ENCODE measurements around the gene PRKN. TPM values are rescaled to one million over a fixed set of nuclear protein-coding genes. Genes with fewer than 3 reads are reported as not detected.

PRKN gene
- total and polyA plus RNA-seq, 2 experiments from 2014 or later: 2.3 to 3.9 TPM

GRCh38 chr6:162675503-162675902, 52.1 kb downstream of the PRKN start:
- no peaks in the 10 kb centered on the region for H3K79me2 ChIP-seq
- TF ChIP-seq EZH2phosphoT487 (IDR thresholded peaks at IDR 0.05; ENCODE audit: low read depth, severe bottlenecking, unreplicated experiment): no peak
- no peak for DNase-seq (ENCODE audit: low spot score)
- H2AFZ ChIP-seq: no peak overlapping the region
- H4K20me1 ChIP-seq (ENCODE audit: insufficient read depth, poor library complexity, severe bottlenecking): no peaks in the 10 kb centered on the region
- H3K9me2 ChIP-seq (replicated peaks; ENCODE audit: insufficient read depth): no peaks in the 10 kb centered on the region
- no peak overlapping the region for H3K27ac ChIP-seq
- no peak overlapping the region for H3K4me3 ChIP-seq
- no peaks in the 10 kb centered on the region for H3K27me3 ChIP-seq
- no peaks in the 10 kb centered on the region for H3K36me3 ChIP-seq (replicated peaks; ENCODE audit: insufficient read depth, low read depth)
- no peaks in the 10 kb centered on the region for H3K9me3 ChIP-seq (ENCODE audit: low read depth)
- H3K4me2 ChIP-seq: no peak overlapping the region
- H3K4me1 ChIP-seq (ENCODE audit: insufficient read depth): no peaks in the 10 kb centered on the region

GRCh38 chr6:162674452-162674851, 53.1 kb downstream of the PRKN start:
- H3K27me3 ChIP-seq: no peaks in the 10 kb centered on the region
- no peaks in the 10 kb centered on the region for H3K9me3 ChIP-seq (ENCODE audit: low read depth)
- WGBS (ENCODE audit: low lambda C conversion rate, missing lambda C conversion rate): 82% methylated on average over 3 of the region's 3 CpGs
- no peak overlapping the region for H2AFZ ChIP-seq
- H3K79me2 ChIP-seq: no peaks in the 10 kb centered on the region
- H3K27ac ChIP-seq: no peak overlapping the region
- H3K36me3 ChIP-seq (replicated peaks; ENCODE audit: insufficient read depth, low read depth): no peaks in the 10 kb centered on the region
- H3K4me3 ChIP-seq: no peak overlapping the region
- no peak for DNase-seq (ENCODE audit: low spot score)
- H3K4me2 ChIP-seq: no peak overlapping the region
- no peaks in the 10 kb centered on the region for H3K9me2 ChIP-seq (replicated peaks; ENCODE audit: insufficient read depth)
- TF ChIP-seq EZH2phosphoT487 (IDR thresholded peaks at IDR 0.05; ENCODE audit: low read depth, severe bottlenecking, unreplicated experiment) (no peak), CTCF (IDR thresholded peaks at IDR 0.05; ENCODE audit: poor library complexity) (no peak), EZH2 (IDR thresholded peaks at IDR 0.05; ENCODE audit: borderline replicate concordance) (no peak)
- H4K20me1 ChIP-seq (ENCODE audit: insufficient read depth, poor library complexity, severe bottlenecking): no peaks in the 10 kb centered on the region
- H3K4me1 ChIP-seq (ENCODE audit: insufficient read depth): no peaks in the 10 kb centered on the region

GRCh38 chr6:162671580-162672165, 55.9 kb downstream of the PRKN start:
- TF ChIP-seq EZH2phosphoT487 (IDR thresholded peaks at IDR 0.05; ENCODE audit: low read depth, severe bottlenecking, unreplicated experiment) (no peak), CTCF (IDR thresholded peaks at IDR 0.05; ENCODE audit: poor library complexity) (no peak), EZH2 (IDR thresholded peaks at IDR 0.05; ENCODE audit: borderline replicate concordance) (no peak)
- no peaks in the 10 kb centered on the region for H3K36me3 ChIP-seq (replicated peaks; ENCODE audit: insufficient read depth, low read depth)
- H3K79me2 ChIP-seq: no peaks in the 10 kb centered on the region
- no peaks in the 10 kb centered on the region for H3K9me2 ChIP-seq (replicated peaks; ENCODE audit: insufficient read depth)
- no peak overlapping the region for H2AFZ ChIP-seq
- H4K20me1 ChIP-seq (ENCODE audit: insufficient read depth, poor library complexity, severe bottlenecking): no peaks in the 10 kb centered on the region
- H3K27ac ChIP-seq: no peak overlapping the region
- no peaks in the 10 kb centered on the region for H3K27me3 ChIP-seq
- 94% methylated on average over 4 of the region's 4 CpGs for WGBS (ENCODE audit: low lambda C conversion rate, missing lambda C conversion rate)
- H3K4me1 ChIP-seq (ENCODE audit: insufficient read depth): no peaks in the 10 kb centered on the region
- H3K4me2 ChIP-seq: no peak overlapping the region
- H3K9me3 ChIP-seq (ENCODE audit: low read depth): no peaks in the 10 kb centered on the region
- no peak for DNase-seq (ENCODE audit: low spot score)
- H3K4me3 ChIP-seq: no peak overlapping the region

GRCh38 chr6:162670345-162670744, 57.2 kb downstream of the PRKN start:
- Histone ChIP-seq H3K27ac (no peak overlapping the region), H3K27me3 (no peaks in the 10 kb centered on the region), H2AFZ (no peak overlapping the region), H3K4me2 (no peak overlapping the region), H3K4me1 (ENCODE audit: insufficient read depth) (no peaks in the 10 kb centered on the region), H3K79me2 (no peaks in the 10 kb centered on the region), H4K20me1 (ENCODE audit: insufficient read depth, poor library complexity, severe bottlenecking) (no peaks in the 10 kb centered on the region), H3K9me3 (ENCODE audit: low read depth) (no peaks in the 10 kb centered on the region), H3K36me3 (replicated peaks; ENCODE audit: insufficient read depth, low read depth) (no peaks in the 10 kb centered on the region), H3K4me3 (no peak overlapping the region), H3K9me2 (replicated peaks; ENCODE audit: insufficient read depth) (no peaks in the 10 kb centered on the region)
- WGBS (ENCODE audit: low lambda C conversion rate, missing lambda C conversion rate): 75% methylated on average over 3 of the region's 3 CpGs
- no peak for DNase-seq (ENCODE audit: low spot score)
- TF ChIP-seq CTCF (IDR thresholded peaks at IDR 0.05; ENCODE audit: poor library complexity): no peak
- TF ChIP-seq EZH2phosphoT487 (IDR thresholded peaks at IDR 0.05; ENCODE audit: low read depth, severe bottlenecking, unreplicated experiment): no peak
- TF ChIP-seq EZH2 (IDR thresholded peaks at IDR 0.05; ENCODE audit: borderline replicate concordance): no peak
